Measurements from ENCODE around the gene GLRA3.
"Not testable (repeated sequence)": the region's sequence is repeated elsewhere in the genome, so short reads cannot be mapped to it uniquely, and the experiment has no call there.

The GLRA3 gene

DNA sequence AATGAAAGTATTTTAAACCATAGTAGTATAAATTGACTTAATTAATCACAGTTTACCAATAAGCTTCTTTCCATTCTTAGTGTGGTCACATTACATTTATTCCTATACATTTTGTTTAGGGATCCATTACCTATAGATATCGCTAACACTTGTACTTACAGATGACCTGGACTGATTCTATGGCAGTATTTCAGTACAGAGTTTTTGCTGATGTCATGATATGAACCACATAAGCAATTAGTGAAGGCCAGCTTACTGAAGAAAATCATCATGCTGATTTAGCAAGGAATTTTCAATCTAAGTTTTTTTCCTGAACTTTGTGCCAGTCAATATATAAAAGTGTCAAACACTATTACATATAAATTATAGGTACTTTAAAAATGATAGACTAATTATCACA, 193.3 kb downstream of the GLRA3 start:
- Histone ChIP-seq H3K9ac (ENCODE audit: low read depth, low read length) (no peak overlapping the region), H3K4me1 (ENCODE audit: insufficient read depth, low read length) (no peaks in the 10 kb centered on the region; the same call in 1 of the 2 replicates)

DNA sequence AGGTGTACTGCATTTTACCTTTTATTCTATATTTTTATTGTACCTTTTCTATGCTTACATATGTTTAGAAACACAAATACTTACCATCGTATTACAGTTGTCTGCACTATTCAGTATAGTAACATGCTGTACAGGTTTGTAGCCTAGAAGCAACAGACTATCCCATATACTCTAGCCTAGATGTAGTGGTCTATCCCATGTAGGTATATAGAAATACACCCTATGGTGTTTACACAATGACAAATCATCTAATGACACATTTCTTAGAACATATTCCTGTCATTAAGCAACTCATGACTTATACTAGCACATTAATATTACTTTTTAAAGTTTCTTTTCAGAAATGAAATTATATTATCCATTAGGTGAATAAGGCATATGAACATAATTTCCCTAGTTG, 195.6 kb downstream of the GLRA3 start:
- Histone ChIP-seq H3K9ac (ENCODE audit: low read depth, low read length) (no peak overlapping the region), H3K4me1 (ENCODE audit: insufficient read depth, low read length) (no peaks in the 10 kb centered on the region; the same call in 1 of the 2 replicates), H3K36me3 (ENCODE audit: insufficient read depth, low read length) (no peaks in the 10 kb centered on the region), H3K9me3 (ENCODE audit: control insufficient read depth, insufficient read depth, low read length) (no peaks in the 10 kb centered on the region)

More for the DNA sequence above, 193.3 kb downstream of the GLRA3 start:
- Histone ChIP-seq H3K36me3 (ENCODE audit: insufficient read depth, low read length) (no peaks in the 10 kb centered on the region), H3K9me3 (ENCODE audit: control insufficient read depth, insufficient read depth, low read length) (no peaks in the 10 kb centered on the region)

DNA sequence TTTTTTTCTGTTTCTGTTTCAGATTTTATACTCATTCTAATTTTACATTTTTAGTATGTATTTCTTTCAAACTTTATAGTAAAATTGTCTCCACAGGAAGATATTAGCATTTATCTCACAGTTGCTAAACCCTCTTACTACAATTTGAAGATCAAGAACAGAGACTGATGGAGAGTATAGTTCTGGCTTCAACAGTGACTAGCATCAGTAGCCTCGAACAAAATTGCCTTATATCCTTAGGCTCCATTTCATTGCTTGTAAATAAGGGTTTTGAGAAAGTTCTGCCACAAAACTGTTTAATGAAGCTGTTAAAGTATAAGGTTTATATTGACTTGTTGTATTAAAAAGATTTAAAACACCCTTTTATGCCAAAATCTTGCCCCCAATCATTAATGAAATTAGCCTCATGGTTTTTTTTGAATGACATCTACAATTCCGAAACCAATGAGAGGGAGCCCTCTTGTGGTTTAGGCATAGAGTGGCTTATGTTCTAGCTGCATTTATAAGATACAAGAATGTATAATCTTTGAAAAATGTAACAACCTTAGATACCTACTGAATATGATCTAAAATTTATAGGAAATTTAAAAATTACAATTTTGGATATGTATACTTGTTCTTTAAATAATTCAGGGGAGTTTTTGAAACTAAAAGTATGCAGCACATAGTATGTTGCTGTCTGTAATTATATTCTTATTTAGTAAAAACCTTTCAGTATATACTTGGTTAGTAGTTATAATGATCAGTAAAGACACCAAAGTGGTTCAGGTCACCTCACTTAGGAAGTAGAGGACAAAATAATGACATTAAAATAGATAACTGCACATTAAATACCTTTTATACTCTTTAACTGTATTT, 196.9 kb downstream of the GLRA3 start:
- Histone ChIP-seq H3K4me1 (ENCODE audit: insufficient read depth, low read length) (no peaks in the 10 kb centered on the region; the same call in 1 of the 2 replicates), H3K36me3 (ENCODE audit: insufficient read depth, low read length) (no peaks in the 10 kb centered on the region), H3K9me3 (ENCODE audit: control insufficient read depth, insufficient read depth, low read length) (no peaks in the 10 kb centered on the region), H3K9ac (ENCODE audit: low read depth, low read length) (no peak overlapping the region)

DNA sequence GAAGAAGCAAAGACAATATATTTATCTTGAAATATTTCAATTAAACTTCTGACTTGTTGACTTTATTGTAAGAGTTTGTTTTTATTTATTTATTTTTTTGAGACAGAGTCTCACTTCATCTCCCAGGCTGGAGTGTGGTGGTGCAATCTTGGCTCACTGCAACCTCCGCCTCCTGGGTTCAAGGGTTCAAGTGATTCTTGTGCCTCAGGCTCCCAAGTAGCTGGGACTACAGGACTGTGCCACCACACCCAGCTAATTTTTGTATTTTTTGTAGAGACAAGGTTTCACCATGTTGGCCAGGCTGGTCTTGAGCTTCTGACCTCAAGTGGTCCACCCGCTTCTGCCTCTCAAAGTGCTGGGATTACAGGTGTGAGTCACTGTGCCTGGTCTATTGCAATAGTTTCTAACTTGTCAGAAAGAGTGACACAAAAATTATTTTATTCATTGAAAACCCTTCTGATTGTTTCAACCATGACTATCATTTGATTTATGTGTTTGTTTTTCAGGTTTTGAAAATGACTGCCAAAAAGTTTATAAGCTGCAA, 199.1 kb downstream of the GLRA3 start:
- H3K36me3 ChIP-seq (ENCODE audit: insufficient read depth, low read length); H3K9me3 ChIP-seq (ENCODE audit: control insufficient read depth, insufficient read depth, low read length); H3K9ac ChIP-seq (ENCODE audit: low read depth, low read length): not testable (repeated sequence)

DNA sequence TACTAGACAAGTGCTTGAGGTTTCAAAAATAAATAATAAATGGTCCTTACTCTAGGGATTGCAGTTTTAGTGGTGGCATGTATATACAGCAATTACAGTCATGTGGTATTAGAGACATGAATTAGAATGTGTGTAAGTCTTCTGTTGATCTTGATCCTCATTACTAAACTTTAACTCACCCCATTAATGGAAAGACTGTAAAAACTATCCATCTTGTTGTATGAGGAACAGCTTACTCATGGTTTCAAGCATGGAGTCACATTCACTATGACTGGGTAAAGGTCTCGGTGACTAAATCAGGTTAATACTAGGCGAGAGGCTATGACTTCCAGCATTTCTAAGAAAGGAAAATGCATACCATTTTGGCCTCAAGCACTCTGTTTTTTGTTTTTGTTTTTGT, 199.8 kb downstream of the GLRA3 start:
- H3K36me3 ChIP-seq (ENCODE audit: insufficient read depth, low read length): no peaks in the 10 kb centered on the region
- H3K9me3 ChIP-seq (ENCODE audit: control insufficient read depth, insufficient read depth, low read length): no peaks in the 10 kb centered on the region
- no peaks in the 10 kb centered on the region; the same call in 1 of the 2 replicates for H3K4me1 ChIP-seq (ENCODE audit: insufficient read depth, low read length)
- no peak overlapping the region for H3K9ac ChIP-seq (ENCODE audit: low read depth, low read length)

More for the DNA sequence above, 199.1 kb downstream of the GLRA3 start:
- not testable (repeated sequence) for H3K4me1 ChIP-seq (ENCODE audit: insufficient read depth, low read length)

DNA sequence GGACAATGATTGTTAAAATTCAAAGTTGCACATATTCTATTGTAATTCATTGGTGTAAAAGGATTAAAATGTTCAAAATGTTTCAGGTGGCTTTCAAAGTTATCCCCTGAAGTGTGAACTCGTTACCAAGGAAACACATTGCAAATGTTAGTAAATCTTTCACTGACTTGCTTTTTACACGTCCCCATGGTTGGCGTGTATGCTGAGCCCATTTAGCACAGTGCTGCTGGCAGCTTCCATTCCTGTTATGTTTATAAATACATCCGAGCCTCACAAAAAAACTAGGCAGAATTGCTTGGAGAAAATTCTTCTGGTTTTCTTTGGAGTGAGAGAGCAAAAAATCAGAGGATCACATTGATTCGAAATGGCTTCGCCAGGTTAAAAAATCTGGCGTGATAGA, 200.9 kb downstream of the GLRA3 start:
- H3K9ac ChIP-seq (ENCODE audit: low read depth, low read length): no peak overlapping the region
- H3K9me3 ChIP-seq (ENCODE audit: control insufficient read depth, insufficient read depth, low read length): no peaks in the 10 kb centered on the region
- H3K36me3 ChIP-seq (ENCODE audit: insufficient read depth, low read length): no peaks in the 10 kb centered on the region
- H3K4me1 ChIP-seq (ENCODE audit: insufficient read depth, low read length): no peaks in the 10 kb centered on the region; the same call in 1 of the 2 replicates

DNA sequence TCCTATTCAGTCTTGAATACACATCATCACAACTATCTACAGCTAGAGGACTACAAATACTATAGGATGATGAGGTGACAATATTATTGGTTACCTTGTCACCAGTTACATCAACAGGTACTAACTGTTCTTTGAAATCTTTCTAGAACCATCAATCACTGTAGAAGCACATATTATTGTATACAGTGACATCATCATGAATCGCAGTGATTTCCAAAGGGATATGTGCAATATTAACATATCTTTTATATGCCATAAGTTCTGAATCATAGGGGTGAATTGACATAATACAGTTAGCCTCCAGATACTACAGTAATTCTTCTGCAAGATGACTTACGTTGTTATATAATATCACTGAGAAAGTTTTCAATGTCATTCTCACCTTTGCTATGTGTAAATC, 201.6 kb downstream of the GLRA3 start:
- no peaks in the 10 kb centered on the region for H3K36me3 ChIP-seq (ENCODE audit: insufficient read depth, low read length)
- no peaks in the 10 kb centered on the region for H3K9me3 ChIP-seq (ENCODE audit: control insufficient read depth, insufficient read depth, low read length)
- no peak overlapping the region for H3K9ac ChIP-seq (ENCODE audit: low read depth, low read length)
- H3K4me1 ChIP-seq (ENCODE audit: insufficient read depth, low read length): no peaks in the 10 kb centered on the region; the same call in 1 of the 2 replicates

DNA sequence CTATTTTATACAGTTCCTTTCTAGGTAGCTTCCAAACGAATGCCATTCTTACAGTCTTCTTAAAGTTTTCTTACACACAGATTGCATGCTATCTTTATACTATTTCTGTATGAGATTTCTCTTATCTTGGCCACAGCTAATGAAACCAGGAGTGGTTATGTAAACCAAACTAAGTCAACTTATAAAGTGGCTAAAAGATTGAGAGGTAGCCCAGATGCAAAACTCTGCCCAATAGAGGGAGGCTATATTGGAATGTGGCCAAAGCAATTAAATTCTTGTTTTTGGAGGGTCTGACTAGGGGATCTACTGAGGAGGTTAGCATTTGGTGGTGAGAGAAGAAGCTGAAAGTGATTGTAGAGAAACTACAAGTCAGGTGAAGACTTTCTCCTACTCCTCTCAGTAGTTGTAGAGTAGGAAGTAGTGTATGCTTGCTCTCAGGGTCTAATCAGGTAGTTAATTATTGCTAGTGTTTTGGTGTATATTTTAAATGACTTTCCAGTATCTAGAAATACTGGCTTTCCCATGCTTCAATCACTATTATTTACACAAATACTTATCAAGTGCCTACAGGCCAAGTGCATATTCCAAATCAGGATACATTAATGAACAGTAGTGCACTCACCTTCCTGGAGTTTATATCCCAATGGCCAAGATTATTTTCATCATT, 202.6 kb downstream of the GLRA3 start:
- Histone ChIP-seq H3K4me1 (ENCODE audit: insufficient read depth, low read length) (no peaks in the 10 kb centered on the region; the same call in 1 of the 2 replicates), H3K9me3 (ENCODE audit: control insufficient read depth, insufficient read depth, low read length) (no peaks in the 10 kb centered on the region)

DNA sequence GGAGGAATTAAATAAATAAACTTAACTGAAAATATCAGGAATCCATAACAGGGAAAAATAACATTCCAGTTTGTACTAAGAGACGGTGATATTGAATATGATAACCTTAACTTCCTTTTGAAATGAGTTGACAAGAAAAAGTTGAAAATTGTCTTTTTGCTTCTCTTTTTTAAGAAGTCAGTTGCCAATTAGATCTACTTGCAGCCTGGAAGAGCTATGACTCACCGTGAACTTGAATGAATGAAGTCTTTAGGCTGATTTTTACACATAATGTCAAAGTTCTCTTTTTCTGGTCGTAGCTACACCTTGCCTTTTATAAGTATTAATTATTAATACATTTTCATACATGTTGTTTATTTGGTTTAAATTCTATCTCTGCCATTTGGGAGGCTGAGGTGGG, 212.4 kb downstream of the GLRA3 start:
- H3K9me3 ChIP-seq (ENCODE audit: control insufficient read depth, insufficient read depth, low read length): peaks cover 3% of the 10 kb centered on the region; the same call in 1 of the 2 replicates
- no peaks in the 10 kb centered on the region for H3K36me3 ChIP-seq (ENCODE audit: insufficient read depth, low read length)
- H3K4me1 ChIP-seq (ENCODE audit: insufficient read depth, low read length): no peaks in the 10 kb centered on the region
- no peak overlapping the region for H3K9ac ChIP-seq (ENCODE audit: low read depth, low read length)

More for the DNA sequence above, 202.6 kb downstream of the GLRA3 start:
- no peaks in the 10 kb centered on the region for H3K36me3 ChIP-seq (ENCODE audit: insufficient read depth, low read length)
- H3K9ac ChIP-seq (ENCODE audit: low read depth, low read length): no peak overlapping the region

DNA sequence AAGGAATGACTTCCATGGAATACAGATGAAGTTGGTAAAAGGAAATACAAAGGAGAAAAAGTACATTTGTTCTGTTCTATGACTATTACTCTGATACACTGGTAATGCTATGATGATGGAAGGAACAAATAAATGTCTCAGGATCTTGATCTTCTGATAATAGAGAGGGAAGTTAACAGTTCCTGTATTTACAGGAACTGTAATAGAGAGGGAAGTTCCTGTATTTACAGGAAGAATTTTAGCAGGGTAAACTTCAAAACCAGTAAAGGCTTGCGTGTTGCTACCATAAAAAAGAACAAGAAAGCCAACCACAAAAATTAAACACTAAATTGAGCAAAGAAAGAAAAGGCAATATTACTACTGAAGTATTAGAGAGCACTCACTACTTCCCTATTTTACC, 215.1 kb downstream of the GLRA3 start:
- no peak overlapping the region for H3K9ac ChIP-seq (ENCODE audit: low read depth, low read length)
- no peaks in the 10 kb centered on the region for H3K36me3 ChIP-seq (ENCODE audit: insufficient read depth, low read length)
- no peaks in the 10 kb centered on the region for H3K4me1 ChIP-seq (ENCODE audit: insufficient read depth, low read length)
- peaks cover 3% of the 10 kb centered on the region; the same call in 1 of the 2 replicates for H3K9me3 ChIP-seq (ENCODE audit: control insufficient read depth, insufficient read depth, low read length)

DNA sequence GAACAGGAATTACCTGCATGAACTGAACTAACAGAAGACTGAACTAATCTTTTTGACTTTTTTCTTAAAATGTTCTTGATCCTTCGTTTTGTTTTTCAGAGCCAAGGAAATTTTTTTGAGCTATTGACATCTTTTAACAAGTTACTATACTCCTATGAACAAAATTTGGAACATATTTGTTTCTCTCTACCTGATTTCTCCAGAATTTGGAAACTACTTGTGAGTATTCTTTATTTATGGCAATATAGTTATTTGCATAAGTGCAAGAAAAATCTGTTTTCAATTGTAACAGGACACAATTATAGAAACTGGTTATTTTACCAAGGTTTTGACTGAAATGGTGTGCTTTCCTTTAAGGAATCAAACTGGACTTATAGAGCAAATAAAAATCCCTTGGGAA, 217.3 kb downstream of the GLRA3 start:
- Histone ChIP-seq H3K36me3 (ENCODE audit: insufficient read depth, low read length) (no peaks in the 10 kb centered on the region), H3K4me1 (ENCODE audit: insufficient read depth, low read length) (peaks cover 6% of the 10 kb centered on the region; the same call in 1 of the 2 replicates), H3K9ac (ENCODE audit: low read depth, low read length) (no peak overlapping the region), H3K9me3 (ENCODE audit: control insufficient read depth, insufficient read depth, low read length) (peaks cover 3% of the 10 kb centered on the region; the same call in 1 of the 2 replicates)

DNA sequence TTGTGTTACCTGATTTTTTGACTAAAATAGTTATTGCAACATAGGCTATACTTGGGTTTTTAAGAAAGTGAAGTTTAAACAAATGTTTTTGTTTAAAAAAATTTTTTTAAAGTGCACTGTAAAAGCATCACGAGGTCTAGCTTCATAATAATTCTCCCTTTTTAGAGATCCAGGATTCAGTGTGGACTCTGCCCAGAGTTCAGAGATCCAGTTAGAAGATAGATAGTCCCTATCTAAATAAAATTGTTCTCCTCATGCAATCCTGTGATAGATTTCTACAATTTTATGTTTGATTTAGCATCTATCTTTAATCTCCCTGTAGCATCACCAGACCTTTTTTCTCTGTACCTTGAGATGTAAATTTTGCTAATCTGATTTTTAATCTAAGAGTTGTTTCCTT, 221.3 kb downstream of the GLRA3 start:
- peaks cover 3% of the 10 kb centered on the region; the same call in 1 of the 2 replicates for H3K9me3 ChIP-seq (ENCODE audit: control insufficient read depth, insufficient read depth, low read length)
- H3K36me3 ChIP-seq (ENCODE audit: insufficient read depth, low read length): no peaks in the 10 kb centered on the region
- no peak overlapping the region for H3K9ac ChIP-seq (ENCODE audit: low read depth, low read length)
- H3K4me1 ChIP-seq (ENCODE audit: insufficient read depth, low read length): peaks cover 11% of the 10 kb centered on the region; the same call in 1 of the 2 replicates

DNA sequence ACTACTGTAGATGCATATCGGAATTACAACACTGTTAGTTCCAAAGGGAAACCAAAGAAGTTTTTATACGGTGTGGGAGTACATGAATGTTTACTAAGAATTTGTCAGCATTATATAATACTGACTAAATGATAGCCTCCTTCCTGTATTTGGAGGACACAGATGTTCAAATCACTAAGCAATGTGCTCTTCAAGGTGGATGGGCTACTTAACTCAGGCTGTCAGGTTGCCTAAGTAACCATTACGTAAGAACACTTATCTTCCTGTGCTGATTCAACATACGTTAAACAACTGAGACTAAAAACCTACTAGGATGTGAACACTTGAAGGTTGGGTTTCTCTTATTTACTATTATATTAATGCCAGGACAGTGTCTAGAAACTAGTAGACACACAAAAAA, 224.8 kb downstream of the GLRA3 start:
- H3K9ac ChIP-seq (ENCODE audit: low read depth, low read length): no peak overlapping the region
- H3K4me1 ChIP-seq (ENCODE audit: insufficient read depth, low read length): peaks cover 11% of the 10 kb centered on the region; the same call in 1 of the 2 replicates
- no peaks in the 10 kb centered on the region for H3K9me3 ChIP-seq (ENCODE audit: control insufficient read depth, insufficient read depth, low read length)
- no peaks in the 10 kb centered on the region for H3K36me3 ChIP-seq (ENCODE audit: insufficient read depth, low read length)

DNA sequence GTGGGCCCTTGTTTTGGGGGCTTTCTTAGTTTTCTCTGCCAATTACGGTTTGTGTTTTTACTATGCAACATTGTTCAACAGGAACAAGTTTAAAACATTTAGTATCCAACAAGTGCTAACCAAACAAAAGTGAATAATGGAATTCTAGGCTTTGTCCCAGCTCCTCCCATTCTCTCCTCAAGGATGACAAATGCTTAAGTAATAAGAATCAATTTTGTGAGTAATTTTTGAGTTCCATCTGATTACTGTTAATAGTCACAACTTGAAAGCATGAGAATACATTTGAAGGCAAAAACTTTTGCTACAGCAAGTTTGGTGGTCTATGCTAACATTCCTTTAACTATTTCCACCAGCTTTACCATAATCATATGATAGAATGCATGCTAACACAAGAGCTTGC, 228.7 kb downstream of the GLRA3 start:
- H3K9me3 ChIP-seq (ENCODE audit: control insufficient read depth, insufficient read depth, low read length): no peaks in the 10 kb centered on the region
- no peak overlapping the region for H3K9ac ChIP-seq (ENCODE audit: low read depth, low read length)
- no peaks in the 10 kb centered on the region for H3K4me1 ChIP-seq (ENCODE audit: insufficient read depth, low read length)
- no peaks in the 10 kb centered on the region for H3K36me3 ChIP-seq (ENCODE audit: insufficient read depth, low read length)

All from ES-I3 (cell line).